Hepatocyte (in vitro differentiated cells): Measurements from ENCODE around the gene P2RY8. TPM values are rescaled to one million over a fixed set of nuclear protein-coding genes. Genes with fewer than 3 reads are reported as not detected.
"Not testable (repeated sequence)": the region's sequence is repeated elsewhere in the genome, so short reads cannot be mapped to it uniquely, and the experiment has no call there.

Source experiments
- DNase-seq: peaks from one replicate; pipeline ENCODE4 v3.0.0-alpha.2; 2016; ENCODE audit warnings: low spot score
- H2AFZ ChIP-seq: fragments of 200-600 bp; sonication (generic); 2 replicates; pipeline ENCODE4 v1.6.0; 2016; ENCODE audit warnings: antibody characterized with exemption, mild to moderate bottlenecking
- H3K27ac ChIP-seq: fragments of 200-600 bp; sonication (generic); 2 replicates; pipeline ENCODE4 v1.5.1; 2016; ENCODE audit warnings: mild to moderate bottlenecking
- H3K27me3 ChIP-seq: fragments of 200-600 bp; sonication (generic); 2 replicates; pipeline ENCODE4 v1.6.1; 2016
- H3K36me3 ChIP-seq: fragments of 200-600 bp; sonication (generic); replicated peaks from 2 replicates; pipeline ENCODE4 v1.5.1; 2016; ENCODE audit warnings: low read depth; ENCODE audit not compliant: insufficient read depth
- H3K4me1 ChIP-seq: fragments of 200-600 bp; sonication (generic); 2 replicates; pipeline ENCODE4 v1.5.1; 2016; ENCODE audit warnings: mild to moderate bottlenecking, moderate library complexity; ENCODE audit not compliant: insufficient read depth
- H3K4me2 ChIP-seq: fragments of 200-600 bp; sonication (generic); 2 replicates; pipeline ENCODE4 v1.6.0; 2016
- H3K4me3 ChIP-seq: fragments of 200-600 bp; sonication (generic); 2 replicates; pipeline ENCODE4 v1.5.1; 2016; ENCODE audit warnings: mild to moderate bottlenecking
- H3K79me2 ChIP-seq: fragments of 200-600 bp; sonication (generic); 2 replicates; pipeline ENCODE4 v1.6.0; 2017; ENCODE audit warnings: mild to moderate bottlenecking
- H3K9me2 ChIP-seq: fragments of 200-600 bp; sonication (generic); replicated peaks from 2 replicates; pipeline ENCODE4 v1.6.0; 2017; ENCODE audit warnings: mild to moderate bottlenecking; ENCODE audit not compliant: insufficient read depth
- H3K9me3 ChIP-seq: fragments of 200-600 bp; sonication (generic); 2 replicates; pipeline ENCODE4 v1.5.1; 2016; ENCODE audit warnings: low read depth, mild to moderate bottlenecking
- H4K20me1 ChIP-seq: fragments of 200-600 bp; sonication (generic); 2 replicates; pipeline ENCODE4 v1.6.0; 2016; ENCODE audit warnings: mild to moderate bottlenecking; ENCODE audit not compliant: insufficient read depth, poor library complexity, severe bottlenecking
- CTCF ChIP-seq: fragments of 200-600 bp; sonication (generic); IDR thresholded peaks from 2 replicates; pipeline ENCODE4 v1.5.1; 2016; ENCODE audit warnings: antibody characterized with exemption, mild to moderate bottlenecking; ENCODE audit not compliant: poor library complexity
- EZH2 ChIP-seq: fragments of 200-600 bp; sonication (generic); IDR thresholded peaks from 2 replicates; pipeline ENCODE4 v1.6.1; 2016; ENCODE audit warnings: antibody characterized with exemption, mild to moderate bottlenecking, borderline replicate concordance
- EZH2phosphoT487 ChIP-seq: fragments of 200-600 bp; sonication (generic); IDR thresholded peaks from one replicate; pipeline ENCODE4 v1.6.1; 2018; ENCODE audit warnings: antibody characterized with exemption, mild to moderate bottlenecking, low read depth, moderate library complexity; ENCODE audit not compliant: unreplicated experiment, severe bottlenecking
- WGBS: methylation state at CpG from one replicate; pipeline ENCODE4 v1.1.6; 2016; ENCODE audit warnings: low lambda C conversion rate; ENCODE audit errors: missing lambda C conversion rate; 5-methylcytosine and 5-hydroxymethylcytosine counted together
- polyA plus RNA-seq: library from polyadenylated mRNA; unstranded; fragments of >200 nt; fragmentation: Nextera tagmentation; extraction: Ambion mirVana; gene quantifications from 2 replicates; pipeline ENCODE4 v1.2.1, GENCODE V29; 2016
- total RNA-seq: library from RNA; depleted of rRNA; stranded (reverse); fragments of >200 nt; gene quantifications from 2 replicates; pipeline ENCODE4 v1.2.3, GENCODE V29; 2014

Gene P2RY8
- total and polyA plus RNA-seq, 2 experiments from 2014 or later: 0.07 to 0.54 TPM

- TF ChIP-seq EZH2phosphoT487 (no peak), CTCF (no peak), EZH2 (no peak)
- Histone ChIP-seq H3K4me1 (no peaks in the 10 kb centered on the region), H4K20me1 (no peaks in the 10 kb centered on the region), H3K9me2 (no peaks in the 10 kb centered on the region), H3K4me2 (no peak overlapping the region), H3K79me2 (peaks cover 40% of the 10 kb centered on the region), H3K27ac (no peak overlapping the region), H3K4me3 (no peak overlapping the region), H3K27me3 (no peaks in the 10 kb centered on the region), H3K9me3 (no peaks in the 10 kb centered on the region), H2AFZ (no peak overlapping the region), H3K36me3 (no peaks in the 10 kb centered on the region)
- DNase-seq: no peak
- WGBS: 85% methylated on average over 9 of the region's 9 CpGs
Observed at GRCh38 chrX:1449036-1449822, 87.8 kb downstream of the P2RY8 start.

- 97% methylated on average over 5 of the region's 5 CpGs for WGBS
- not testable (repeated sequence) for H3K4me2 ChIP-seq, DNase-seq, H4K20me1 ChIP-seq, H3K27me3 ChIP-seq, H3K27ac ChIP-seq, H3K9me2 ChIP-seq, H3K4me3 ChIP-seq, H2AFZ ChIP-seq, H3K9me3 ChIP-seq, H3K36me3 ChIP-seq, H3K4me1 ChIP-seq
- H3K79me2 ChIP-seq: peaks cover 40% of the 10 kb centered on the region
Observed at GRCh38 chrX:1448573-1449001, 88.4 kb downstream of the P2RY8 start.

GRCh38 chrX:1447969-1448572 lies 88.9 kb downstream of the P2RY8 start:
- H3K79me2 ChIP-seq: peaks cover 40% of the 10 kb centered on the region
- not testable (repeated sequence) for H3K36me3 ChIP-seq, DNase-seq, H2AFZ ChIP-seq, H3K27me3 ChIP-seq, H3K9me2 ChIP-seq, H3K4me2 ChIP-seq, H3K4me3 ChIP-seq, H3K4me1 ChIP-seq, H3K27ac ChIP-seq, H4K20me1 ChIP-seq, H3K9me3 ChIP-seq
- WGBS: over 99% methylated on average over 7 of the region's 8 CpGs

- not testable (repeated sequence) for H2AFZ ChIP-seq, H3K4me1 ChIP-seq, H4K20me1 ChIP-seq, H3K4me3 ChIP-seq, H3K36me3 ChIP-seq, H3K4me2 ChIP-seq, DNase-seq, H3K9me2 ChIP-seq, H3K27me3 ChIP-seq, H3K9me3 ChIP-seq, H3K27ac ChIP-seq
- H3K79me2 ChIP-seq: peaks cover 38% of the 10 kb centered on the region
- 95% methylated on average over 13 of the region's 13 CpGs for WGBS
Observed at GRCh38 chrX:1446984-1447968, 89.7 kb downstream of the P2RY8 start.
